ENCODE data around the gene SCAP.
"Not testable (repeated sequence)": the region's sequence is repeated elsewhere in the genome, so short reads cannot be mapped to it uniquely, and the experiment has no call there.

The SCAP gene

GRCh38 chr3:47394140-47394870 is 81.4 kb downstream of the SCAP start:
- DNase-seq = peak; percentile 5

DNA sequence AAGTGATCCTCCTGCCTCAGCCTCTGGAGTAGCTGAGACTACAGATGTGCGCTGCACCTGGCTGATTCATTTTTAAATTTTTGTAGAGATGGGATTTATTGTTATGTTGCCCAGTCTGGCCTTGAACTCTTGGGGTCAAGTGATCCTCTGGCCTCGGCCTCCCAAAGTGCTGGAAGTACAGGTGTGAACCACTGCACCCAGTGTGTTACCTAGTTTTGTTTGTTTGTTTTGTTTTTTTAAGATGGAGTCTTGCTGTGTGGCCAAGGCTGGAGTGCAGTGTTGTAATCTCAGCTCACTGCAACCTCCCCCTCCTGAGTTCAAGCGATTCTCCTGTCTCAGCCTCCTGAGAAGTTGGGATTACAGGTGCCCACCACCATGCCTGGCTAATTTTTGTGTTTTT is 82.8 kb downstream of the SCAP start:
- DNase-seq = no peak

GRCh38 chr3:47385796-47386195 is 89.9 kb downstream of the SCAP start:
- no peak for DNase-seq

- no peak for DNase-seq
Measured at GRCh38 chr3:47385007-47385406, 90.7 kb downstream of the SCAP start.

DNA sequence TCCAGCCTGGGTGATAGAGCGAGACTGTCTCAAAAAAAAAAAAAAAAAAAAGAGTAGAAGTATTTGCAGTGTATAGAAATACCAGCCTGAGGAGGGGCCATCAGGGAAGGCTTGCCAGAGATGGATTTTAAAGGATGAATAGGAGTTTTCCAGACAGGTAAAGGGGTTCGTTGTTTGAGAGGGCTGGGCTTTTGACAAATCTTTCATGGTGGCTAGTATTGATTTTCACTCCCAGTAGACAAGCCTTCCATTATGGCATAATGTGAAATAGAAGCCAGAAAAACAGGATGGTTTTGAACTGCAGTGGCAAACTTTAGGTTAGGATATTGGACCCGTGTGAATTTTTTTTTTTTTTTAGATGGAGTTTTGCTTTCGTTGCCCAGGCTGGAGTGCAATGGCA is 91.3 kb downstream of the SCAP start:
- no peak for DNase-seq

DNA sequence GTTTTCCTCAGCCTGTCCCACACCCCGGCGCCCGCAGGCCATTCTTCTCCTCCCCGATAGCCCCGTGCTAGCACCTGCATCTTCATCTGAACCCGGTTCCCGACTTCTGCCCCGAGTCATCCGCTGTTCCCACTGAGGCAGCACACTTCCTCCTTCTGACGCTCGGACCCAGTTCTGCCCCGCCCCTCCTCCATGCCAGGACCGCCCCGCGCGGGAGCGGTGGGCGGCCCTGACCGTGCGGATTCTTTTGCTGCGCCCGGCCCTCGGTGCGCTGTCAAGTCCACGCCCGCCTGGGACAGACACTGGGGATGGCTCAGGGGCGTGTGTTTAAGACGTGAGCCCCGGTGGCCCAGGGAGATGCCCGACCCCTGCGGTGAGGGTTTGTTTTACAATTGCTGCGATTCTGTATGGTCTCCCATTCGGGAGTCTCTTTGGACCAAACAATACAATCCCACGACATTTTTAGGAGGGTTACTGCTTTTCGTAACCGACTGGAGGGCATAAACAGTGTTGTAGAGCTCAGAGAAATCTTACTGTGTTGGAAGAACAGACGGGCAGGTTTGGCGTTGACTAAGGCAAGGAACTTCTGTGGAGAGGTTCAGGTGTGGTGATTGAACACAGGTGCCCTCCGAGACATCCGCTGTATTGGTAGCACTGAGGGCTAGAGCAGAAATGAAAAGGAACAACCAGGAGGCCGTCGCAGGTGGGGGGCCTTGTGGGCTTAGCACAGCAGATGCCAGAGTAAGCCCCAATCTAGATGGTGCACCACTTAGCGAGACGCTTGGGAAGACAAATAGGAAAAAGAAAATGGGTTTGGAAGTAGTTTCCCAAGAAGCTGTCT is 94.2 kb downstream of the SCAP start:
- peak; percentile 66 for DNase-seq

DNA sequence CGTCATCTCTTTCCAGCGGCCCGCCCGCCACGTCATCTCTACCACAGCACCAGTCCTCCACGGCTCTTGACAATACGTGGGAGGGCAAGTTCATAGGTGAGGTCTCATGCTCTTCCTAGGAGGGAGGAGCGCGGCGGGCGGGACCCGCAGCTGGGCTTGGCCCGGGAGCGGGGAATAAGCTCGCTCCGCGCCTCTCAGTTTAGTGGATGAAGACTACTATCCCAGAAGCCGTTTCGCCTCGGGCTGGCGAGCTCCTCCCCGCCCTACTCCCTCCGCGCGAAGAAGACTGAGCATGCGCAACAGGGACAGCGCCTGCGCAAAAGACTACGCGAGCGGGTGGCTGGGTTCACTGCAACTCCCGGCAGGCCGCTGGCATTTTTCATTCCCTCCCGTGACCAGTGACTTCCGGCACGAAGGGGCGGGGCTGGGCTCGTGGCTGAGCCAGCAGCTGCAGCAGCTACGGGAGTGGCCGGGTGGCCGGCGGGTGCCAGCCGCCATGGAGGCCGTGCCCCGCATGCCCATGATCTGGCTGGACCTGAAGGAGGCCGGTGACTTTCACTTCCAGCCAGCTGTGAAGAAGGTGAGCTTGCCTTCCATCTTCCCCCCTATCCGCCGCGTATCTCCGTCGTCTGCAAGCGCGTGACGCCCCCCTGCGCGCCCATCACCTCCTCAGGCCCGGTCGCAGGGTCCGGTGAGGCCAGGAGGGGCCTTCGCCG is 95.0 kb downstream of the SCAP start, which contains the start of gene PTPN23:
Gene PTPN23, plus strand, starts transcription at position 421 of the 716 bp plus-strand sequence. Its CDS starts 76 bp downstream, at position 497.
- peak; percentile 95 for DNase-seq

DNA sequence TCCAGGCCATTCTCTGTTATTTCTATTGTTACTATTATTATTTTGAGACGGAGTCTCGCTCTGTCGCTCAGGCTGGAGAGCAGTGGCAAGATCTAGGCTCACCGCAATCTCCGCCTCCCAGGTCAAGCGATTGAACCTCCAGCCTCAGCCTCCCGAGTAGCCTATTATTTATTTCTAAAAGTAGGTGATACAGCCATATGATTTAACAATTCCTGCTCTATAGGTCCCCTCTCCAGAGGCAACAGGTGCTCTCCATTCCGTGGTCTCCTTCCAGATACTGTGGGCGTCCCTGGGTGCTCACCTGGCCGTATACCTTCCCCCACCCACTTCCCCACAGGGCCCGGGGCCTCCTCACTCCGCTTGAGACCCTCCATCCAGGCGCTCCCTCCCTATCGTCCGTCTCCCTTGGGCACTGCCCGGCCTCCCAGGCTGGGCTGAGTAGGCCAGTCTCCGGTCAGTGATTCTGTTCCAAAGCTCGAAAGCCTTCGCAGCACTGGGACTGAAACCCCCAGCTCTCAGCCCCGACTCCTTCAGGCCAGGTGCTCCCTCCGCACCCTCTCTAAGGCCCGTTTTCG is 95.6 kb downstream of the SCAP start:
- DNase-seq = no peak

DNA sequence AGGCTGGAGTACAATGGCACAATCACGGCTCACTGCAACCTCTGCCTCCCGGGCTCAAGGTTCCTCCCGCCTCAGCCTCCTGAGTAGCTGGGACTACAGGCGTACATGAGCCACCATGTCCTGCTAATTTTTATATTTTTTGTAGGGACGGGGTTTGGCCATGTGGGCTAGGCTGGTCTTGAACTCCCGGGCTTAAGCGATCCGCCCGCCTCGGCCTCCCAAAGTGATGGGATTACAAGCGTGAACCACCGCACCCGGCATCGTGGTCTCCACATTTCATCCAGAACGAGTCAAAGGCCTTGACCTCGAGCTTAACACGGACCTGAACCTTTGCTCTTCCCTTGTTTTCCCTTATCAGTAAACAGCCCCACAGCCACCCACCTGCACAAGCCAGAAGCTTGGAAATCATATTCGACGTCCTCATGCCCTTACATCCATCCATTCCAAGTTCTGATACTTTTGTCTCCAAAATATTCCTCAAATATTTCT is 96.3 kb downstream of the SCAP start:
- no peak for DNase-seq

DNA sequence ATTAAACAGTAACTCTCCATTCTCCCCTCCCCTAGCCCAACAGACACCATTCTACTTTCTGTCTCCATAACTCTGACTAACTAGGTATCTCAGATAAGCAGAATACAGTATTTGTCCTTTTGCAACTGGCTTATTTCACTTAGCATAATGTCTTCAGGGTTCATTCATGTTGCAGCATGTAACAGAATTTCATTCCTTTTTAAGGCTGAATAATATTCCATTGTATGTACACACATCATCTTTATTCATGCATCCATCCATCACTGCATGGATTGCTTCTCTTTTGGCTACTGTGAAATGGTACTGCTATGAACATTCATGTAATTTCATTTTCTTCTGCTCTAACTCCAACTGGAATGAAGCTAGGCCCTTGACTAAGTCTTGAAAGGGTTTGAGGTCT is 96.9 kb downstream of the SCAP start:
- DNase-seq = no peak

GRCh38 chr3:47377186-47377585 is 98.6 kb downstream of the SCAP start:
- DNase-seq = no peak

DNA sequence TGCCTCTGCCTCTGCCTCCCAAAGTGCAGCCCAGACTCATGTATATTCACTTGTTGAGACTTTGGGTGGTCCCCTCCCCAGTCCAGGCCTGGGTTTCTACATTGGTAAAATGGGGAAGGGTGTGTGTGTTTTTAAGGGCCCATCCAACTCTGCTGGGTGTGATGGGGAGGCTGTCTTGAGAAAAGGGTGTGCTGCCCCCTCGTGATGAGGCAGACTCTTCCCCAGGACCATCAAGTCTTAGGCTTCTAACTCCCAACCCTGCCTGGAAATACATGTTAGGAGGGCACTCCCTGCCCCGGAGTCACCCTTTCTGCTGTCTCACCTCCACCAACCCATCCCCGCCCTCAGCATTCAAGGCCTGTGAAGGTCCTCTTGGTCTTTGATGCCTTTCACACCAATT is 99.3 kb downstream of the SCAP start:
- DNase-seq = no peak

- DNase-seq = no peak
Measured at GRCh38 chr3:47374587-47374986, 101.2 kb downstream of the SCAP start.

DNA sequence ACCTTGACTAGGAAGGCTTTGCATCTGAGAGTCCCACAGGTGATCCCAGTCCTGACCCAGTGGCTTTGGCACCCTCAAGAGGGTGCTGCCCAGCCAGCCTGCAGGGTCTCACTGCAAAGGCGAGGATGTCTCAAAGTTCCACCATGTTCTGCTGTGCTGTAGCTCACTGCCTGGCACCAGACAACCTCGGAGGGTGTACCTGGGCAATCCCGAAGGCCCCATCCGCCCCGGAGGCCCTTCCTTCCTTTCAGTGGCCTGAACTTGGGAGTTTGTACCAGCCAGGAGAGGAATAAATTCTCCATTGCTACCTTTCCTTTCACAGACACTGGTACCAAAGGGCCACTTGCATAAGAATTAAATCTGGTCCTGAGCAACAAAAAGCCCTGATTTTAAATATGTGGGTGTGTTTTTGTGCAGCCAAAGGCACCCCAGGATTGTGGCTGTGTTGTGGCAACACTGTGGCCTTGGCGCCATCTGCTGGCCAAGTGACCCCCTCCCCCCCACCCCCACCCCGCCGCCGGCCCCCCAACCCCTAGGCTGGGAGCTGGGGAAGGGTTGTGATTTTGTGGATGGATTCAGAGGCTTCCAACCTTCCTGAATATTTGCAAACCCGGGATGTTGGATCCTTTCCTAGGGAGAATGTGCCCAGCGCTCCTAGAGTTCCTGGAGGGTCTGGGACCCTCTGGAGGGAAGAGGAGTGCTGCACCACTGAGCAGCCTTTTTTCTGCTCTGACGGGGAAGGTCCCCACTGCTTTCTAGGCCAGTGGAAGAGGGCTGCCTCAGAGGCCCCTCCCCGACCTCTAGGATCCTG is 104.6 kb downstream of the SCAP start:
- no peak for DNase-seq

- not testable (repeated sequence) for DNase-seq
Measured at GRCh38 chr3:47370020-47370419, 105.7 kb downstream of the SCAP start.

GRCh38 chr3:47367631-47368030 is 108.1 kb downstream of the SCAP start:
- no peak for DNase-seq

GRCh38 chr3:47366833-47367232 is 108.9 kb downstream of the SCAP start:
- no peak for DNase-seq

DNA sequence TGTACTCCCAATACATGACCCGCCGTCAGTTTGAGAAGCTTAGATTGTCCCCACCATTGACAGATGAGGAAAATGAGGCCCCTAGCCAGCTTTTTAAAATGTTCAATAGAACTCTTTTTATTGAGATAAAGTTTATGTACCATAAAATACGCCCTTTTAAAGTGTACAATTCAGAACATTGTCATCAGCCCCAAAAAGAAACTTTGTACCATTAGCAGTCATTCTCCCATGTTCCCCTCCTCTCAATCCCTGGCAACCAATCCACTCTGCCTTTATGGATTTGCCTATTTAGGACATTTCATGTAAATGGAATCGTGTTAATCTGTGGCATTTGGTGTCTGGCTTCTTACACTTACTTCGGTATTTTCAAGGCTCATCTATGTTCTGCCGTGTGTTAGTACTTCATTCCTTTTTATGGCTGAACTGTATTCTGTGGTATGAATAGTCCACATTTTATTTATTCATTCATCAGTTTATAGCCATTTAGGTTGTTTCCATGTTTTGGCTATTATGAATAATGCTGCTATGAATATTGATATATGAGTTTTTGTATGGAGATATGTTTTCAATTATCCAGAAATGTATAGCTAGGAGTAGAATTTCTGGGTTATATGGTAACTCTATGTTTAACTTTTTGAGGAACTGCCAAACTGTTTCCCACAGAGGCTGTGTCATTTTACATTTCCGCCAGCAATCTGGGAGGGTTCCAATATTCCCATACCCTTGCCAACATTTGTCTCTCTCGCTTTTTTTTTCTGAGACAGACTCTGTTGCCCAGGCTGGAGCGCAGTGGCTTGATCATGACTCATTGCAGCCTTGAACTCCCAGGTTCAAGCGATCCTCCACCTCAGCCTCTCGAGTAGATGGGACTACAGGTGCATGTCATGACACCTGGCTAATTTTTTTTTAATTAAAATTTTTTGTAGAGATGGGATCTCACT is 110.3 kb downstream of the SCAP start:
- DNase-seq = no peak
